Endodermal cell (in vitro differentiated cells): ENCODE results near the gene PDE7B. TPM values are rescaled to one million over a fixed set of nuclear protein-coding genes. Genes with fewer than 3 reads are reported as not detected.

ENCODE experiments used
- DNase-seq: peaks from one replicate; pipeline ENCODE4 v3.0.0-alpha.2; 2017
- H3K27ac ChIP-seq: 2 replicates; pipeline ENCODE4 v1.5.1; 2013; ENCODE audit warnings: mild to moderate bottlenecking, low read depth, low read length, moderate library complexity
- H3K27me3 ChIP-seq: 2 replicates; pipeline ENCODE4 v1.6.1; 2013; ENCODE audit warnings: mild to moderate bottlenecking, low read length, moderate library complexity; ENCODE audit not compliant: insufficient read depth, control insufficient read depth, poor library complexity, severe bottlenecking
- H3K36me3 ChIP-seq: 2 replicates; pipeline ENCODE4 v1.7.0; 2013; ENCODE audit warnings: mild to moderate bottlenecking, low read length, moderate library complexity; ENCODE audit not compliant: control insufficient read depth, insufficient read depth
- H3K4me1 ChIP-seq: one replicate; pipeline ENCODE4 v1.7.0; 2013; ENCODE audit warnings: low read length; ENCODE audit not compliant: control insufficient read depth, insufficient read depth
- H3K4me3 ChIP-seq: 2 replicates; pipeline ENCODE4 v1.5.1; 2013; ENCODE audit warnings: mild to moderate bottlenecking, low read length, moderate library complexity
- H3K9ac ChIP-seq: 2 replicates; pipeline ENCODE4 v1.6.1; 2013; ENCODE audit warnings: mild to moderate bottlenecking, low read length, moderate library complexity; ENCODE audit not compliant: poor library complexity, severe bottlenecking; ENCODE audit errors: extremely low read depth
- H3K9me3 ChIP-seq: 2 replicates; pipeline ENCODE4 v1.6.1; 2013; ENCODE audit warnings: mild to moderate bottlenecking, low read length, moderate library complexity; ENCODE audit not compliant: control insufficient read depth
- H3K27ac Mint-ChIP-seq: 2 replicates; pipeline ENCODE4 v1.8.0; 2020; ENCODE audit warnings: mixed read lengths
- H3K27me3 Mint-ChIP-seq: 2 replicates; pipeline ENCODE4 v1.8.0; 2021; ENCODE audit warnings: mild to moderate bottlenecking, mixed read lengths; ENCODE audit not compliant: insufficient read depth
- H3K36me3 Mint-ChIP-seq: 2 replicates; pipeline ENCODE4 v1.8.0; 2020; ENCODE audit warnings: low read depth, mixed read lengths
- H3K4me1 Mint-ChIP-seq: 2 replicates; pipeline ENCODE4 v1.8.0; 2020; ENCODE audit warnings: mixed read lengths
- H3K4me3 Mint-ChIP-seq: 2 replicates; pipeline ENCODE4 v1.8.0; 2020; ENCODE audit warnings: mild to moderate bottlenecking, moderate library complexity, mixed read lengths
- H3K9me3 Mint-ChIP-seq: 2 replicates; pipeline ENCODE4 v1.8.0; 2020; ENCODE audit warnings: mild to moderate bottlenecking, mixed read lengths
- WGBS, 2 experiments: methylation state at CpG; one replicate each; pipeline versions ENCODE4 v1.1.5 to v1.1.7; 2013; ENCODE audit warnings: missing lambda C conversion rate in 2 of 2, mixed read lengths in 1 of 2; ENCODE audit not compliant: insufficient coverage in 1 of 2, insufficient read length in 1 of 2; 5-methylcytosine and 5-hydroxymethylcytosine counted together
- total RNA-seq, 2 donors: library from RNA; stranded (reverse); fragmentation: NEBNext Ultra II Directional in 1 of 2; extraction: Animal tissue kit (Norgen Biotek cat#: 25700) in 1 of 2; gene quantifications; 2 replicates in 1 of 2; 3 replicates in 1 of 2; pipeline ENCODE4 v1.2.1, GENCODE V29; 2021
- TF ChIP-seq, protein P1 (sequence below): fragments of 200-600 bp; sonication (generic); conservative IDR thresholded peaks from 2 replicates; pipeline ENCODE4 v1.5.0; 2021; ENCODE audit warnings: antibody characterized with exemption, mild to moderate bottlenecking

The PDE7B gene
- total RNA-seq, 2 donors from 2014 or later: 0.26 TPM; not detected in 1

DNA sequence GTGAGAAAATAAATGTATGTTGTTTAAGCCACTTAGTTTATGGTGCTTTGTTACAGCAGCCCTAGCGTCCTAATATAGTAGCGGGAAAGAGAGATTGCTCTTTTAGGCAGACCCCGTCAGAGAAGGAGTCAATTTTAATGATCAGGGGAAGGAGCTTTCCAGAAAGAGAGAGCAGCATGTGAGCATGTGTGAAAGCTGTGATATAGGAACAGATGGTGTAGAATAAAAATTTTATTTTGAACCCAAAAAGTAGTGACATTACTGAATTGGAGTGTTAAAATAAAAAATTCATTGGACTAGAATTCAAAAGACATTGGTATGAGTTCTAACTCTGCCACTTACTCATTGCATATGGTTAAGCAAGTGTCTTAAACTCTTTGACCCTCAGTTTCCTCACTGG lies 119.8 kb downstream of the PDE7B start:
- H3K27me3 ChIP-seq: no peaks in the 10 kb centered on the region
- Mint-ChIP-seq H3K36me3 (no peaks in the 10 kb centered on the region), H3K4me1 (no peaks in the 10 kb centered on the region), H3K27ac (no peak overlapping the region), H3K9me3 (no peaks in the 10 kb centered on the region), H3K4me3 (no peak overlapping the region), H3K27me3 (no peaks in the 10 kb centered on the region)
- H3K9me3 ChIP-seq: no peaks in the 10 kb centered on the region
- no peak overlapping the region for H3K4me3 ChIP-seq
- TF ChIP-seq, protein P1, sequence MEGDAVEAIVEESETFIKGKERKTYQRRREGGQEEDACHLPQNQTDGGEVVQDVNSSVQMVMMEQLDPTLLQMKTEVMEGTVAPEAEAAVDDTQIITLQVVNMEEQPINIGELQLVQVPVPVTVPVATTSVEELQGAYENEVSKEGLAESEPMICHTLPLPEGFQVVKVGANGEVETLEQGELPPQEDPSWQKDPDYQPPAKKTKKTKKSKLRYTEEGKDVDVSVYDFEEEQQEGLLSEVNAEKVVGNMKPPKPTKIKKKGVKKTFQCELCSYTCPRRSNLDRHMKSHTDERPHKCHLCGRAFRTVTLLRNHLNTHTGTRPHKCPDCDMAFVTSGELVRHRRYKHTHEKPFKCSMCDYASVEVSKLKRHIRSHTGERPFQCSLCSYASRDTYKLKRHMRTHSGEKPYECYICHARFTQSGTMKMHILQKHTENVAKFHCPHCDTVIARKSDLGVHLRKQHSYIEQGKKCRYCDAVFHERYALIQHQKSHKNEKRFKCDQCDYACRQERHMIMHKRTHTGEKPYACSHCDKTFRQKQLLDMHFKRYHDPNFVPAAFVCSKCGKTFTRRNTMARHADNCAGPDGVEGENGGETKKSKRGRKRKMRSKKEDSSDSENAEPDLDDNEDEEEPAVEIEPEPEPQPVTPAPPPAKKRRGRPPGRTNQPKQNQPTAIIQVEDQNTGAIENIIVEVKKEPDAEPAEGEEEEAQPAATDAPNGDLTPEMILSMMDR: no peak
- H3K36me3 ChIP-seq: no peaks in the 10 kb centered on the region
- no peak overlapping the region for H3K27ac ChIP-seq
- 93 to 94% methylated on average over 3 of the region's 3 CpGs for WGBS, 2 experiments
- H3K4me1 ChIP-seq: no peaks in the 10 kb centered on the region
- no peak for DNase-seq
- no peak overlapping the region for H3K9ac ChIP-seq

DNA sequence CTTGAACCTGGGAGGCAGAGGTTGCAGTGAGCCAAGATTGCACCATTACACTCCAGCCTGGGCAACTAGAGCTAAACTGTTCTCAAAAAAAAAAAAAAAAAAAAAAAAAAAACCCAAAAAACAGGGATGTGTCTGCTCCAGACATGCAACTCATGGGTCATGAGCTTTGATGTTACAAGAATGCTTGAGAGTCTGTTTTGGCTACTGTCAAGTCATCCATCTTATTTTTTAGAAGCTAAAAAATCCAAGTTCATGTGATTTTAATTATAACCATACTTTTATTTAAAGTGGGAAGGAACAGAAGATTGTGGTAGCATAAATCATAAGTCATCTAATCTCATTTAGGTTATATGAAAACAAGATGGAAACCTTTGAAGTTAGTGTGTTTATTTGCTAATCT lies 120.6 kb downstream of the PDE7B start:
- Mint-ChIP-seq H3K4me3 (no peak overlapping the region), H3K27ac (no peak overlapping the region), H3K36me3 (no peaks in the 10 kb centered on the region), H3K9me3 (no peaks in the 10 kb centered on the region), H3K27me3 (no peaks in the 10 kb centered on the region), H3K4me1 (no peaks in the 10 kb centered on the region)
- H3K4me1 ChIP-seq: no peaks in the 10 kb centered on the region
- no peaks in the 10 kb centered on the region for H3K9me3 ChIP-seq
- TF ChIP-seq, protein P1: no peak
- DNase-seq: no peak
- no peaks in the 10 kb centered on the region for H3K36me3 ChIP-seq
- H3K9ac ChIP-seq: no peak overlapping the region
- no peak overlapping the region for H3K4me3 ChIP-seq
- no peaks in the 10 kb centered on the region for H3K27me3 ChIP-seq
- H3K27ac ChIP-seq: no peak overlapping the region

DNA sequence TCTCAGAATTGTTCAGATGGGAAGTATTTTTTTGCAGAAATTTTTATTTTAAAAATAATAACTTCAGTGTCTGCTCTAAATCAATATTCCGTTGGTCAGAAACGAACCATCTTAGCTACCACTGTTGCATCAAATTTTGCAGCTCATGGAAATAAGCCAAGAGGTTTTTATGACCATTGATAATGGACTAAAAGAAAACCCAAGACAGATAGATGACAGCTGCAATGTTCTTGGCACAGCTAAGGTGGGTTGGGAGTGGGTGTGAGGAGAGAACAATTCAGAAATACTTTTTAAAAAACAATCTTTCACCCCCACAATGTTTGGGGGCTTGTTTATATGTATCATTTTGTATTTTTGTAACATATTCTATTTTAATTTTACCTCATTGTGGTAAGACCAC lies 121.1 kb downstream of the PDE7B start:
- H3K27ac Mint-ChIP-seq: no peak overlapping the region
- no peaks in the 10 kb centered on the region for H3K27me3 Mint-ChIP-seq
- no peaks in the 10 kb centered on the region for H3K4me1 Mint-ChIP-seq
- no peaks in the 10 kb centered on the region for H3K36me3 ChIP-seq
- H3K27ac ChIP-seq: no peak overlapping the region
- no peaks in the 10 kb centered on the region for H3K27me3 ChIP-seq
- DNase-seq: no peak
- no peaks in the 10 kb centered on the region for H3K9me3 Mint-ChIP-seq
- WGBS, 2 experiments: 60 to 94% methylated on average over 1 to 2 of the region's 2 CpGs
- no peaks in the 10 kb centered on the region for H3K9me3 ChIP-seq
- H3K4me1 ChIP-seq: no peaks in the 10 kb centered on the region
- TF ChIP-seq, protein P1: no peak
- H3K4me3 ChIP-seq: no peak overlapping the region
- H3K9ac ChIP-seq: no peak overlapping the region
- no peaks in the 10 kb centered on the region for H3K36me3 Mint-ChIP-seq
- no peak overlapping the region for H3K4me3 Mint-ChIP-seq
